CD4-positive, CD25-positive, alpha-beta regulatory T cell (primary cell): ENCODE data around the gene FOXK1. TPM values are rescaled to one million over a fixed set of nuclear protein-coding genes. Genes with fewer than 3 reads are reported as not detected.
"Not testable (repeated sequence)": the region's sequence is repeated elsewhere in the genome, so short reads cannot be mapped to it uniquely, and the experiment has no call there.

Experiments used
- ATAC-seq, 2 donors: fragments of 150-1000 bp; cut with Tn5 transposase; one replicate each; pipeline ENCODE4 v1.10.0; 2021; ENCODE audit warnings: low read depth in 2 of 2, moderate number of reproducible peaks in 2 of 2, moderate library complexity in 1 of 2
- DNase-seq, 3 donors: peaks; one replicate each; pipeline versions ENCODE4 v3.0.0 to v3.0.0-alpha.2; 2012 to 2022; ENCODE audit warnings: mixed read lengths in 1 of 3
- H3K27ac ChIP-seq: one replicate; pipeline ENCODE4 v1.7.0; 2013; ENCODE audit warnings: mild to moderate bottlenecking, low read length; ENCODE audit not compliant: insufficient read depth, poor library complexity, severe bottlenecking
- H3K27me3 ChIP-seq: one replicate; pipeline ENCODE4 v1.7.0; 2013; ENCODE audit warnings: low read length; ENCODE audit not compliant: control insufficient read depth, insufficient read depth
- H3K36me3 ChIP-seq: one replicate; pipeline ENCODE4 v1.7.0; 2013; ENCODE audit warnings: mild to moderate bottlenecking, low read length, moderate library complexity; ENCODE audit not compliant: control insufficient read depth, insufficient read depth
- H3K4me1 ChIP-seq: 2 replicates; pipeline ENCODE4 v1.7.0; 2013; ENCODE audit warnings: mild to moderate bottlenecking, low read length; ENCODE audit not compliant: insufficient read depth, control insufficient read depth, poor library complexity, severe bottlenecking
- H3K4me3 ChIP-seq: one replicate; pipeline ENCODE4 v1.7.0; 2013; ENCODE audit warnings: low read depth, mild to moderate bottlenecking, low read length, moderate library complexity
- H3K9me3 ChIP-seq, 2 experiments: 1 replicate in 1 of 2; 2 replicates in 1 of 2; pipeline ENCODE4 v1.7.0; 2013; ENCODE audit warnings: low read length in 2 of 2, mild to moderate bottlenecking in 1 of 2, moderate library complexity in 1 of 2; ENCODE audit not compliant: control insufficient read depth in 2 of 2
- H3K27ac Mint-ChIP-seq, 3 donors: one replicate each; pipeline ENCODE4 v1.8.0; 2020 to 2022; ENCODE audit warnings: mild to moderate bottlenecking in 3 of 3, mixed read lengths in 3 of 3, moderate library complexity in 2 of 3
- H3K27me3 Mint-ChIP-seq: one replicate; pipeline ENCODE4 v1.8.0; 2022; ENCODE audit warnings: mild to moderate bottlenecking, mixed read lengths
- H3K36me3 Mint-ChIP-seq: one replicate; pipeline ENCODE4 v1.8.0; 2020; ENCODE audit warnings: mixed read lengths
- H3K4me1 Mint-ChIP-seq, 4 donors: one replicate each; pipeline ENCODE4 v1.8.0; 2020 to 2022; ENCODE audit warnings: mixed read lengths in 4 of 4, mild to moderate bottlenecking in 1 of 4
- H3K4me3 Mint-ChIP-seq, 4 donors: one replicate each; pipeline ENCODE4 v1.8.0; 2020 to 2022; ENCODE audit warnings: mild to moderate bottlenecking in 4 of 4, mixed read lengths in 4 of 4, moderate library complexity in 3 of 4
- H3K9me3 Mint-ChIP-seq, 7 donors: one replicate each; pipeline ENCODE4 v1.8.0; 2020 to 2022; ENCODE audit warnings: mixed read lengths in 7 of 7, mild to moderate bottlenecking in 3 of 7, moderate library complexity in 2 of 7
- polyA plus RNA-seq, 4 donors: library from polyadenylated mRNA; unstranded; fragments of 300-500 nt; fragmentation: Illumina TruSeq; gene quantifications; one replicate each; pipeline ENCODE4 v1.2.3, GENCODE V29; 2021
- total RNA-seq: library from RNA; stranded (reverse); gene quantifications from one replicate; pipeline ENCODE4 v1.2.3, GENCODE V29; 2022

FOXK1 gene
- total and polyA plus RNA-seq, 5 donors from 2014 or later, result 1.8 to 55.1 (median 2.7) TPM

GRCh38 chr7:4789194-4790077 lies 107.3 kb downstream of the FOXK1 start:
- Mint-ChIP-seq H3K4me1 (peaks cover 0 to 4% (median under 1%) of the 10 kb centered on the region in 4 donors), H3K27ac (no peak overlapping the region), H3K27me3 (no peaks in the 10 kb centered on the region), H3K4me3 (no peak overlapping the region), H3K9me3 (no peaks in the 10 kb centered on the region), H3K36me3 (peaks cover 7% of the 10 kb centered on the region)
- ATAC-seq (no peak), DNase-seq (no peak)
- Histone ChIP-seq H3K4me3 (no peak overlapping the region), H3K27ac (no peak overlapping the region), H3K36me3 (peaks cover 43% of the 10 kb centered on the region), H3K9me3 (no peaks in the 10 kb centered on the region), H3K27me3 (no peaks in the 10 kb centered on the region), H3K4me1 (peaks cover 4% of the 10 kb centered on the region)

GRCh38 chr7:4790078-4790465 lies 108.0 kb downstream of the FOXK1 start:
- H3K27me3 Mint-ChIP-seq, result no peaks in the 10 kb centered on the region
- Histone ChIP-seq H3K27ac (no peak overlapping the region), H3K27me3 (no peaks in the 10 kb centered on the region), H3K4me3 (no peak overlapping the region), H3K9me3 (no peaks in the 10 kb centered on the region), H3K4me1 (peaks cover 4% of the 10 kb centered on the region), H3K36me3 (peaks cover 37% of the 10 kb centered on the region)
- no peak overlapping the region for H3K4me3 Mint-ChIP-seq
- DNase-seq (no peak), ATAC-seq (no peak)
- peaks cover 7% of the 10 kb centered on the region for H3K36me3 Mint-ChIP-seq
- H3K9me3 Mint-ChIP-seq, result no peaks in the 10 kb centered on the region
- no peak overlapping the region for H3K27ac Mint-ChIP-seq
- H3K4me1 Mint-ChIP-seq, result peaks cover 0 to 4% (median under 1%) of the 10 kb centered on the region in 4 donors

- H3K4me1 ChIP-seq, result peaks cover 4% of the 10 kb centered on the region
- no peak overlapping the region for H3K27ac ChIP-seq
- no peaks in the 10 kb centered on the region for H3K27me3 ChIP-seq
- H3K36me3 Mint-ChIP-seq, result peaks cover 7% of the 10 kb centered on the region
- H3K27ac Mint-ChIP-seq, result no peak overlapping the region
- H3K4me3 Mint-ChIP-seq, result no peak overlapping the region
- no peak overlapping the region for H3K4me3 ChIP-seq
- DNase-seq (no peak), ATAC-seq (no peak)
- H3K4me1 Mint-ChIP-seq, result peaks cover 0 to 4% (median under 1%) of the 10 kb centered on the region in 4 donors
- no peaks in the 10 kb centered on the region for H3K27me3 Mint-ChIP-seq
- H3K9me3 Mint-ChIP-seq, result no peaks in the 10 kb centered on the region
- no peaks in the 10 kb centered on the region for H3K9me3 ChIP-seq
- peaks cover 32% of the 10 kb centered on the region for H3K36me3 ChIP-seq
Measured at GRCh38 chr7:4790516-4790991, 108.5 kb downstream of the FOXK1 start.

- peaks cover 4% of the 10 kb centered on the region for H3K4me1 ChIP-seq
- ATAC-seq (no peak), DNase-seq (no peak)
- H3K4me1 Mint-ChIP-seq, result peaks cover 0 to 4% (median under 1%) of the 10 kb centered on the region in 4 donors
- no peaks in the 10 kb centered on the region for H3K9me3 Mint-ChIP-seq
- peaks cover 7% of the 10 kb centered on the region for H3K36me3 Mint-ChIP-seq
- no peak overlapping the region for H3K27ac ChIP-seq
- no peaks in the 10 kb centered on the region for H3K27me3 ChIP-seq
- H3K9me3 ChIP-seq, result no peaks in the 10 kb centered on the region
- H3K27me3 Mint-ChIP-seq, result no peaks in the 10 kb centered on the region
- peak overlapping the region in 1 of 4 donors; percentile 16 for H3K4me3 Mint-ChIP-seq
- H3K27ac Mint-ChIP-seq, result no peak overlapping the region
- H3K4me3 ChIP-seq, result no peak overlapping the region
- peaks cover 26% of the 10 kb centered on the region for H3K36me3 ChIP-seq
Measured at GRCh38 chr7:4791101-4791737, 109.1 kb downstream of the FOXK1 start.

- H3K27me3 ChIP-seq, result no peaks in the 10 kb centered on the region
- no peak overlapping the region for H3K27ac ChIP-seq
- H3K27me3 Mint-ChIP-seq, result no peaks in the 10 kb centered on the region
- H3K4me3 ChIP-seq, result no peak overlapping the region
- H3K36me3 ChIP-seq, result peaks cover 22% of the 10 kb centered on the region
- H3K9me3 ChIP-seq, result no peaks in the 10 kb centered on the region
- H3K9me3 Mint-ChIP-seq, result no peaks in the 10 kb centered on the region
- peak overlapping the region in 1 of 3 donors; percentile 43 for H3K27ac Mint-ChIP-seq
- H3K4me1 Mint-ChIP-seq, result peaks cover 0 to 4% (median under 1%) of the 10 kb centered on the region in 4 donors
- peak; percentile 53 to 67 (median 59) for DNase-seq
- ATAC-seq, result peak; percentile 80 to 82
- H3K4me3 Mint-ChIP-seq, result peak overlapping the region in 1 of 4 donors; percentile 16
- H3K36me3 Mint-ChIP-seq, result peaks cover 7% of the 10 kb centered on the region
- H3K4me1 ChIP-seq, result peaks cover 4% of the 10 kb centered on the region
Measured at GRCh38 chr7:4791738-4792536, 109.8 kb downstream of the FOXK1 start.

GRCh38 chr7:4792537-4793126 lies 110.5 kb downstream of the FOXK1 start:
- peaks cover 7% of the 10 kb centered on the region for H3K36me3 Mint-ChIP-seq
- Histone ChIP-seq H3K36me3 (peaks cover 18% of the 10 kb centered on the region), H3K4me3 (no peak overlapping the region), H3K27ac (no peak overlapping the region), H3K4me1 (peaks cover 4% of the 10 kb centered on the region), H3K27me3 (no peaks in the 10 kb centered on the region), H3K9me3 (no peaks in the 10 kb centered on the region)
- ATAC-seq (peak; percentile 7 to 28), DNase-seq (peak in 2 of 3 donors; percentile 23 to 30)
- peak overlapping the region in 1 of 4 donors; percentile 4 for H3K4me3 Mint-ChIP-seq
- no peaks in the 10 kb centered on the region for H3K27me3 Mint-ChIP-seq
- H3K9me3 Mint-ChIP-seq, result no peaks in the 10 kb centered on the region
- H3K27ac Mint-ChIP-seq, result no peak overlapping the region
- peaks cover 0 to 4% (median under 1%) of the 10 kb centered on the region in 4 donors for H3K4me1 Mint-ChIP-seq

- H3K4me1 Mint-ChIP-seq, ATAC-seq, H3K4me3 ChIP-seq, H3K27me3 Mint-ChIP-seq, H3K9me3 Mint-ChIP-seq, H3K9me3 ChIP-seq, H3K4me1 ChIP-seq, H3K36me3 Mint-ChIP-seq, H3K27me3 ChIP-seq, H3K27ac Mint-ChIP-seq, H3K27ac ChIP-seq, DNase-seq: not testable (repeated sequence)
- peaks cover 10% of the 10 kb centered on the region for H3K36me3 ChIP-seq
- H3K4me3 Mint-ChIP-seq, result peak overlapping the region in 2 of 4 donors; percentile 44 to 69
Measured at GRCh38 chr7:4793385-4793993, 111.4 kb downstream of the FOXK1 start.
